GM19468 (cell line): Measurements from ENCODE around the gene CMTM5.
"Not testable (repeated sequence)": the region's sequence is repeated elsewhere in the genome, so short reads cannot be mapped to it uniquely, and the experiment has no call there.

Experiments
- ATAC-seq: cut with Tn5 transposase; IDR thresholded peaks from one replicate; pipeline ENCODE4 v1.9.1; 2021; ENCODE audit warnings: mild to moderate bottlenecking, moderate library complexity, moderate number of reproducible peaks; ENCODE audit not compliant: unreplicated experiment; ENCODE audit errors: extremely low read depth

Gene CMTM5

DNA sequence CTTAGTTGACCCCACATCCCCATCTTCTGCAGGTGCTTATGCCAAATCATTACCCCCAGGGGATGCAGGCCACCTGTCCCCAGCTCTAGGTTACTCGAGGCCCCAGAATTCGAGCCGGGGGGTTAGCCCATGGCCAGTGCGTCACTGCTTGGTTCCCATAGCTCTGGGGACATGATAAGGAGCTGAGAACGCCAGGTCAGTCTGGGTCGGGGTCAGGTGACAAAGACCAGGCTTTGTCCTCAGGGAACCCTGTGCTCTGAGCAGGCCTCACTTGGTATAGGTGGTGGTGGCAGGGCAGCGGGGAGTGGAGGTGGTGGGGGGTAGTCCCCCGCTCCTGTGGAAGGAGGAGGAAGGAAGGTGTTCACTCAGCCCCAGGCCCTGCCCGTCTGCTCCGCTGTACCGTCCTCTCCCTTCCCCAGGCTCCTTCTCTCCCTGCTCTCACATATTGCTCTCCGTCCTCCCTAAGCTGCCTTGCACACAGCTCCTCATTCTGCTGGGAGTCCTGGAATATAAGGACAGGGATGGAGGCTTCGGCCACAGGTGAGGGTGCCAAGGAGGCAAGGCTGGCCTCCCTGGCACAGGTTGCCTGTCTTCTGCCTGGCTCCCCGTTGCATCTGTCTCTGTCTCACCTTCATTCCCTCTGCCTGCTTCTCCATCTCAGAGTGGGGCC lies 33.3 kb downstream of the CMTM5 start:
- no peak for ATAC-seq

DNA sequence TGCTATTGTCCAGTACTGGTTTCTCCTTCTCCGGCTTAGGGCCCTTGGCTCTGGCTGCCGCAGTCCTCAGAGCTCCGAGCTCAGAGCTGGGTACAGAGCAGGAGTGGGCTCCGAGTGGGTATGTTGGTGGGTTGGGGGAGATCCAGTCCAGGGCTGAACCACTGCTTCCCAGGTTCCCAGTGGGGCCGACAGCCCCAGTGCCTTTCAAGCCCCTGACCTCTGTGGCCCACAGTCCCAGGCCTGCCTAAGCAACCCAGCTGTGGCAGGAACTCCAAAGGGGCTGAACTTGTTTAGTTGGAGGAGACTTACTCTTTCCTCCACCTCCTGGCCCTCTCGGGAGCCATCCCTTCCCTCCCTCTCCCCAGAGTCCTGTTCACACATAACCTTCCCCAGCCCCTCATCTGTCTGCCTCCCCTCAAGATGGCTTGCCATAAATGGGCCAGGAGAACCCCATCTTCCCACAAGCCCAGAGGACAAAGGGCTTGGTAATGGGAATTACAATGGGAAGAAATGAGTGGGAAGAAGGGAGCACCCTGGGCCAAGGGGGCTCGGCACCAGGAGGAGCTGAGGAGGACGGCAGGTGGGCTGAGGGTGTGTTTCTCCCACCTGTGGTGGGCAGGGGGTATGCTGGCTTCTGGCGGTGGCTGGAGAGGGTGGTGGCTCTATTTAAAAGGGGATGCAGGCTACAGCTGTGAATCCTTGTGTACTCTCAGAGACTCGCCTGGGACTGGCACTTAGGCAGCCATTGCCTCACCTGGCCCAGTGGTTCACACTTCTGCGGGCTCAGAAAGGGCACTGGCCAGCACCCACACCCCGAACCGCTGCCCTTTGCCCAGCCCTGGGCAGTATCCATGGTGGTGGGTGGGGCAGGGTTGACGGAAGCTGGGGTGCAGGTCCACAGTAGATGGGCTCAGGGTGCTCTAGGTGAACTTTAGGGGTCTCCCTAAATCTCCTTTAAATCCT lies 35.0 kb downstream of the CMTM5 start:
- ATAC-seq: no peak

DNA sequence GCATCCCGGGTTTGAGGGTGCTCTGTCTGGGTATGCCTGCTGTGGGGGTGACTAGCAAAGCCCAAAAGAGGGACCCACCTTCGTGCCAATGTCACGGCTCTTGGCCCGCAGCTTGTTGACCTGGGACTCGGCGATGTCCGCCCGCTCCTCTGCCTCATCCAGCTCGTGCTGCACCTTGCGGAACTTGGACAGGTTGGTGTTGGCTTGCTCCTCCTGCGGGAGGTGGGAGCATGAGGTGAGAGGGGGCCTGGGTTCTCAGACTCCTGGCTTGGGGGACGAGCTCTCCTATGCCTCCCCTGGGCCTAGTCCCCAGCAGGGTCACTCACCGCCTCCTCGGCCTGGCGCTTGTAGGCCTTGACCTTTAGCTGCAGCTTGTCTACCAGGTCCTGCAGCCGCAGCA lies 36.8 kb downstream of the CMTM5 start:
- no peak for ATAC-seq

DNA sequence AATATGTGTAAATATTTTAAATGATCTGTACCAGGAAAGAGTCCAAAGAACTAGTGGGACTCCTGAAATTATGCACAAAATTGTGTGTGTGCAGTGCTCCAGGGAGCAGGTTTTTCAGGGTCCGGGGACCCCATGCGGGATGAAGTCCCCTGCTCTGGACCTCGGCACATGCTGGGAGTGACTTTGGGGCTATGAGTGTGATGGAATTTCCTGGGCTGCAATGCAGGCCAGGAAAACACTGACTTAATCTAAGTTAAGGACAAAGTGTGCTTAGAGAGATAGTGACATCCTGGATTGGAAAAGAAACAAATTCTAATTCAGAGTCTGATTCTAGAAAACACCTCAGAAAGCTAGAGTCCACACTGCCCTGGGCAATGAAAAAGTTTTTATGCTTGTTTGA lies 37.4 kb downstream of the CMTM5 start:
- no peak for ATAC-seq

DNA sequence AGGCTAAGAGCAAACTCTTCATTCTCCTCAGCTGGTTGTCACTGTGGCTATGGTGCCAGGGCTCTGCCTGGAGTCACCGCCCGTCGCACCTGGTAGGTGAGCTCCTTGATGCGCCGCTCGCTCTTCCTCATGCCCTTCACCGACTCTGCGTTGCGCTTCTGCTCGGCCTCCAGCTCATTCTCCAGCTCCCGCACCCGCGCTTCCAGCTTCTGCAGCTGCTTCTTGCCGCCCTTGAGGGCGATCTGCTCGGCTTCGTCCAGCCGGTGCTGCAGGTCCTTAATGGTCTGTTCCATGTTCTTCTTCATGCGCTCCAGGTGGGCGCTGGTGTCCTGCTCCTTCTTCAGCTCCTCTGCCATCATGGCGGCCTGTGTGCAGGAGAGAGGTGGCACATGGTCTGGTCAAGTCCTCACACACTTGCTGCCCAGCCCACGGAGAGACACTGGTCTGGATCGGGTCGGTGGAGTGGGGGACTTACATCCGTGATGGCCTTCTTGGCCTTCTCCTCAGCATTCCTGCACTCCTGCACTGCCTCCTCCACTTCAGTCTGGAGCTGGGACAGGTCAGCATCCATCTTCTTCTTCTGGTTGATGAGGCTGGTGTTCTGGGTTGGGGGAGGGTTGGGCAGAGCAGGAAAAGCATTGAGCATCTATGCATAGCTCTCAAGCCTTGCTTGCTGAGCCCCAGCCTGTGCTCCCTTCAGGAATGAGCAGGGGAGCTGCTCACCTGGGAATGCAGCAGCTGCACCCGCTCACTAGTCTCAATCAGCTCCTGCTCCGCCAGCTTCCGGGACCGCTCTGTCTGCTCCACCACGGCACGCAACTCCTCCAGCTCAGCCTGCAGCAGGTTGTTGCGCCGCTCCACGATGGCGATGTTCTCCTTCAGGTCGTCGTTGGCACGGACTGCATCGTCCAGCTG lies 38.3 kb downstream of the CMTM5 start:
- no peak for ATAC-seq

DNA sequence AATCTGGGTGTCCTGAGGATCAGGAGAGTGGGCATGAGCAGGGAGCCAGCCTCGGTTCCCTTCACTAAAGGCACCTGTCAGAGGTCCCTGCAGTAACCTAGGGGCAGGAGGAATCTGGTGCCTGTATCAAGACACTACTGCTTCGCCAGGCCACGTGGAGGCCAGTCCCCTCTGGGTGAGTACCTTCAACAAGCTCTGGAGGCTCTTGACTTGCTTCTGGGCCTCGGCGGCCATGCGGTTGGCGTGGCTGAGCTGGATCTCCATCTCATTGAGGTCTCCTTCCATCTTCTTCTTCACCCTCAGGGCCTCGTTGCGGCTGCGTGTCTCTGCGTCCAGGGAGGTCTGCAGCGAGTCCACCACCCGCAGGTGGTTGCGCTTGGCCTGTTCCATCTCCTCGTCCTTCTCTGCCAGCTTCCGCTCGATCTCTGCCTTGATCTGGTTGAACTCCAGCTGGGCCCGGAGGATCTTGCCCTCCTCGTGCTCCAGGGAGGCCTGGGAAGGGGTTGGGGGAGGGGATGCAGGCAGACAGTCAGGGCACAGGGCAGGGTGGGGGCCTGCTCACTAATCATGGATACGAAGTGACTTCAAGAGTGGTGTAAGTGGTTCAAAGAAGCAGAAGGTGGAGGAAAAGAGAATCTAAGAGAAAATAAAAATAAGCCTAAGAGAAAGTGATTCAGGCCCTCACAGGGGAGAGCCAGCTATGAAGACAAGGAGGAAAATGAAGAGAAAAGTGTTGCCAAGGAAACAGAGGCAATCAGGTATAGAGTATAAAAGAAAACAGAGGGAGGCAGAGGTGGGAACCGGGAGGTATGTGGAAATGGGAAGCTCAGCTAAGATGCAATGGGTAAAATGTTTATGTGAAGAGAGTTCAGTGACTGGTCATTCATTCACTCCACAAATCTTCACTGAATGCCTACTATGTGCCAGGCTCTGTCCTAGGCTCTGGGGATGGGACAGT lies 39.3 kb downstream of the CMTM5 start:
- no peak for ATAC-seq

DNA sequence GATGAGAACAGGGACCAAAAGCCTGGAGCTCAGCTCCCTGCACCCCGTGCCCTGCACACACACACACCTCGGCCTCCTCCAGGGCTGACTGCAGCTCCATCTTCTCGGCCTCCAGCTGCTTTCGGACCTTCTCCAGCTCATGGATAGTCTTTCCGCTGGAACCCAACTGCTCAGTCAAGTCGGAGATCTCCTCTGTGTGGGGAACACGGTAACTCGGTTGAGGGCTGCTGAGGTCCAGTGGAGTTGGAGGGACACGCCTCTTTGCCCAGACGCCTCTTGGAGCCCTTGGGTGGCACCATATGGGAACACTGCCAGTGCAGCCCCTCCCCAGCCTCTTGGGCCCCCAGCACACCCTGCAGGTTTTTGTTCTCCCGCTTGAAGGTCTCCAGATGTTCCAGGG lies 40.0 kb downstream of the CMTM5 start:
- no peak for ATAC-seq

DNA sequence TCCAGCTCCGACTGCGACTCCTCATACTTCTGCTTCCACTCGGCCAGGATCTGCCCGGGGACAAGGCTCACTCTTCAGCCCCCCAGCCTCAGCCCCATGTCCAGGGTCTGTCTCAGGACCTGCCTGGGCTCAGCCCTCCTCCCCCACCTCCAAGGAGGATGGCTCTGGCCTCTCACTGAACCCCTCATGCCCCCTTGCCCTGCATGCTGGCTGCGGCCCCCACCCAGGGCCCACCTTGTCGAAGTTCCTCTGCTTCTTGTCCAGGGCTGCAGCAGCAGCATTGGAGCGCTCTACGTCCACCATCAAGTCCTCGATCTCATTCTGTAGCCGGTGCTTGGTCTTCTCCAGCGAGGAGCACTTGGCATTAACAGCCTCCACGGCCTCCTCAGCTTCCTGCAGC lies 40.4 kb downstream of the CMTM5 start:
- not testable (repeated sequence) for ATAC-seq

DNA sequence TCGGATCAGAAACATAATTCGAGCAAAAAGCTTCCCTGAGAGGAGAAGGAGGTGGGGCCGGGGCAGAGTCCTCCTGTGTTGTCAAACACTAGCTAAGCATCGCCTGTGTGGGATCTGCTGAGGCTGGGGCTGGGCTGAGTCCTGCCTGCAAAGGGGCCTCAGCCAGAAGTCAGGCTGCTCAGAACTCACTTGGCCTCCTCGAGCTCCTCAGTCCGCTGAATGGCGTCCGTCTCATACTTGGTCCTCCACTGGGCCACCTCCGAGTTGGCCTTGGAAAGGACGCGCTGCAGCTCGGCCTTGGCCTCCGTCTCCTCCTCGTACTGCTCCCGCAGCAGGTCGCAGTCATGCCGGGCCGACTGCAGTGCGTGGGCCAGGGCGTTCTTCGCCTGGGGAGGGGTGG lies 41.2 kb downstream of the CMTM5 start:
- ATAC-seq: no peak

DNA sequence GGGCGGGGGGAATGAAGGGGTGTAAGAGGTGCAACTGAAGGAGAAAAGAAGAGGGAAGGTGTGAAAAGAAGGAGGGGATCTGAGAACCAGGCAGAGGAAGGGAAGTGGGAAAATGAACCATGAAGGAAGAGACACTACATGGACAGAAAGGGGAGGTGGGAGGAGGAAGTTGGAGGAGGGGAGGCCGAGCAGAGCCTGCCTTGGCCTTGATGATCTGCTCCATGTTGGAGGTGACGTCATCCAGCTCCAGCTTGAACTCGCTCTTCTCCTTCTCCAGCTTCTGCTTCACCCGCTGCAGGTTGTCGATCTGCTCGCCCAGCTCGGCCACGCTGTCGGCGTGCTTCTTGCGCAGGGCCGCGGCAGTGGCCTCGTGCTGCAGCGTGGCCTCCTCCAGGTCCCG lies 42.8 kb downstream of the CMTM5 start:
- not testable (repeated sequence) for ATAC-seq

DNA sequence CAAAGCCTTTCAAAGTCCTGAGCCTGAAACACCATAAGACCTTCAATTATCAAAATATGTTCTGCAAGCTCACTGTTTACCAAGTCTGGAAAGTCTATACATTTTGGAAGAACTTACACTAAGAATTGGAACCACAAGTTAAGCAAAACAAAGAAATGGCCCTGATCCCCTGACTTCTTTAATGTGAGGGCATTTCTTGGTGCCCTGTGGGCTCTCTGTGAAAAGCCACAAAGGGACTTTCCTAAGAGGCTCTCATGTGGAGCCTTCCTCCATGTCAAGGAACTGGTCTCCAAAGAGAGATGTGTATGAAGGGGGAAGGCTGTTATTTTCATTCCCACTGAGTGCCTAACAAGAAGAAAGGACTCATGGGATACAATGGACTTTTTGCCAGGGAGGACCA lies 44.7 kb downstream of the CMTM5 start:
- ATAC-seq: no peak

DNA sequence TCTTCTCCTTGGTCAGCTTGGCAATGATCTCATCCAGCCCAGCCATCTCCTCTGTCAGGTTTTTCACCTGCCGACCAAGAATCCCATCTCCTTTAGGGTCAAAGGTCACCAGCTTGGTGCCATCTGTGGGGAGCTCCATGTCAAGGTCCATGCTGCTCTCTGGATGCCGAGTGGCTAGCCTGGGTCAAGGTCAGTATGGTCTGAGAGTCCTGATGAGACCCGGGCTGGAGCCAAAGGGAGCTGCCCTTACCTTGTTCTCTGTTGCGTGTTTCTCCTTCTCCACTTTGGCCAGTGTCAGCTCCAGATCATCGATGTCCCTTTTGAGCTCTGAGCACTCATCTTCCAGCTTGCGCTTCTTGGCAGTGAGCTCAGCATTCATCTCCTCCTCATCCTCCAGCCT lies 46.8 kb downstream of the CMTM5 start:
- ATAC-seq: no peak

DNA sequence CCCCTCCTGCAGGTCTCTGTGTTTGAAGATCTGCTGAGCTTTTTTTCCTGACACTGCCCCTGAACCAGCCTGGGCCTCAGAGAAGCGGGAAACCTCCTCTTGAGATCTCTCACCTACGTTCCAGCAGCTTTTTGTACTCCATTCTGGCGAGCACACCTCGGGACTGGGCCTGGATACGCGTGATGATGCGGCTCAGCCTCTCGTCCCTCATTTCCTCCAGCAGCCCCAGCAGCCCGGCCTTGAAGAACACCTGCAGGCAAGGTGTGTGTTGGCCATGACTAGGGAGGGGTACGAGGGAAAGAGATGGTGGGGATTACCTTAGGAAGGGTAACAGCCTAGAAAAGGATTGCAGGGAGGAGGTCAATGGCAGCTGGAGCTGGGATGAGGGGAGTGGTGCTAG lies 48.3 kb downstream of the CMTM5 start:
- ATAC-seq: no peak

DNA sequence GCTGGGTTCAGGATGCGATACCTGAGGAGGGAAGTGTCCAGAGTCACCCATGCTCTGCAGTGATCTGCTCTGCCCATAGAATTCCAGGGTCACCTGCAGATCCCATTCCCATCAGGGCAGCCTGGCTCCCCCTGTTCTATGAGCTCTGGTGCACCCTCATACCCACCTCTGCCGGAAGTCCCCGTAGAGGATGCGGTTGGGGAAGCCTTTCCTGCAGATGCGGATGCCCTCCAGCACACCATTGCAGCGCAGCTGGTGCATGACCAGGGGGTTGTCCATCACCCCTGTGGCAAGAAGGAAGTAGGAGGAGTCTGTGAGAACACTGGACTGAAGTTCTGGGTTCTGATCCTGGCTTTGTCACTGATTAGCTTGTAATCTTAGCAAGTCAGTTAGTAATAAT lies 49.0 kb downstream of the CMTM5 start:
- not testable (repeated sequence) for ATAC-seq

DNA sequence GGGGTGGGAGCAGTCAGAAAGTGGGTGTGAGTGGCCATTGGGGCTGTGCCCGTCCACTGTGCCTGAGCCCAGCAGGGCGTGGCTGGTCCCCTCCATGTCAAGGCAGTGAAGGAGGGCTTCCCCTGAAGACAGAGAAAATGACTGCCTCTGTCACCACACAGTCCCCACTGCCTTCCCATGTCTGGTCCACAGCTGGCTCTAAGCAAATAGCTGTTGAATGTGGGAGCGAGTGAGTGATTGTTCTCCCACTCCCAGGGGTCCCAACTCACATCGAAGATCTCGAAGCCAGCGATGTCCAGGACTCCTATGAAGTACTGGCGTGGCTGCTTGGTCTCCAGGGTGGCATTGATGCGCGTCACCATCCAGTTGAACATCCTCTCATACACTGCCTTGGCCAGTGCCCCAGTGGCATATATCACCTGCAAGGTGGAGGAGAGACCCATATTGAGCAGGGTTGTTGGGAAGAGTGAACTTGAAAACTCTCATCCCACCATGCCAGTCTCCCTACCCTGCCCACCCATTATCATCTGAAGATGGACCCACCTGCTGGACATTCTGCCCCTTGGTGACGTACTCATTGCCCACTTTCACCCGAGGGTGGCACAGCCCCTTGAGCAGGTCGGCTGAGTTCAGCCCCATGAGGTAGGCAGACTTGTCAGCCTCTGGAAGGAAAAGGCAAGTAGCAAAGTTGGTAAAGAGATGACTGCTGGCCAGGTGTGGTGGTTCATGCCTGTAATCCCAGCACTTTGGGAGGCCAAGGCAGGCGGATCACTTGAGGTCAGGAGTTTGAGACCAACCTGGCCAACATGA lies 52.0 kb downstream of the CMTM5 start:
- no peak for ATAC-seq
